NOMO-1 treated with dmso at 0.1 percent for 144 hours (cell line): Measurements from ENCODE around the gene MYO3B.

Experiments used
- DNase-seq: peaks from one replicate; lab custom pipeline; 2025; ENCODE audit not compliant: unreplicated experiment; lab: John Stamatoyannopoulos, UW

The MYO3B gene, protein sequence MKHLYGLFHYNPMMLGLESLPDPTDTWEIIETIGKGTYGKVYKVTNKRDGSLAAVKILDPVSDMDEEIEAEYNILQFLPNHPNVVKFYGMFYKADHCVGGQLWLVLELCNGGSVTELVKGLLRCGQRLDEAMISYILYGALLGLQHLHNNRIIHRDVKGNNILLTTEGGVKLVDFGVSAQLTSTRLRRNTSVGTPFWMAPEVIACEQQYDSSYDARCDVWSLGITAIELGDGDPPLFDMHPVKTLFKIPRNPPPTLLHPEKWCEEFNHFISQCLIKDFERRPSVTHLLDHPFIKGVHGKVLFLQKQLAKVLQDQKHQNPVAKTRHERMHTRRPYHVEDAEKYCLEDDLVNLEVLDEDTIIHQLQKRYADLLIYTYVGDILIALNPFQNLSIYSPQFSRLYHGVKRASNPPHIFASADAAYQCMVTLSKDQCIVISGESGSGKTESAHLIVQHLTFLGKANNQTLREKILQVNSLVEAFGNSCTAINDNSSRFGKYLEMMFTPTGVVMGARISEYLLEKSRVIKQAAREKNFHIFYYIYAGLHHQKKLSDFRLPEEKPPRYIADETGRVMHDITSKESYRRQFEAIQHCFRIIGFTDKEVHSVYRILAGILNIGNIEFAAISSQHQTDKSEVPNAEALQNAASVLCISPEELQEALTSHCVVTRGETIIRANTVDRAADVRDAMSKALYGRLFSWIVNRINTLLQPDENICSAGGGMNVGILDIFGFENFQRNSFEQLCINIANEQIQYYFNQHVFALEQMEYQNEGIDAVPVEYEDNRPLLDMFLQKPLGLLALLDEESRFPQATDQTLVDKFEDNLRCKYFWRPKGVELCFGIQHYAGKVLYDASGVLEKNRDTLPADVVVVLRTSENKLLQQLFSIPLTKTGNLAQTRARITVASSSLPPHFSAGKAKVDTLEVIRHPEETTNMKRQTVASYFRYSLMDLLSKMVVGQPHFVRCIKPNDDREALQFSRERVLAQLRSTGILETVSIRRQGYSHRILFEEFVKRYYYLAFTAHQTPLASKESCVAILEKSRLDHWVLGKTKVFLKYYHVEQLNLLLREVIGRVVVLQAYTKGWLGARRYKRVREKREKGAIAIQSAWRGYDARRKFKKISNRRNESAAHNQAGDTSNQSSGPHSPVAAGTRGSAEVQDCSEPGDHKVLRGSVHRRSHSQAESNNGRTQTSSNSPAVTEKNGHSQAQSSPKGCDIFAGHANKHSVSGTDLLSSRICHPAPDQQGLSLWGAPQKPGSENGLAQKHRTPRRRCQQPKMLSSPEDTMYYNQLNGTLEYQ (N-terminal part only)

DNA sequence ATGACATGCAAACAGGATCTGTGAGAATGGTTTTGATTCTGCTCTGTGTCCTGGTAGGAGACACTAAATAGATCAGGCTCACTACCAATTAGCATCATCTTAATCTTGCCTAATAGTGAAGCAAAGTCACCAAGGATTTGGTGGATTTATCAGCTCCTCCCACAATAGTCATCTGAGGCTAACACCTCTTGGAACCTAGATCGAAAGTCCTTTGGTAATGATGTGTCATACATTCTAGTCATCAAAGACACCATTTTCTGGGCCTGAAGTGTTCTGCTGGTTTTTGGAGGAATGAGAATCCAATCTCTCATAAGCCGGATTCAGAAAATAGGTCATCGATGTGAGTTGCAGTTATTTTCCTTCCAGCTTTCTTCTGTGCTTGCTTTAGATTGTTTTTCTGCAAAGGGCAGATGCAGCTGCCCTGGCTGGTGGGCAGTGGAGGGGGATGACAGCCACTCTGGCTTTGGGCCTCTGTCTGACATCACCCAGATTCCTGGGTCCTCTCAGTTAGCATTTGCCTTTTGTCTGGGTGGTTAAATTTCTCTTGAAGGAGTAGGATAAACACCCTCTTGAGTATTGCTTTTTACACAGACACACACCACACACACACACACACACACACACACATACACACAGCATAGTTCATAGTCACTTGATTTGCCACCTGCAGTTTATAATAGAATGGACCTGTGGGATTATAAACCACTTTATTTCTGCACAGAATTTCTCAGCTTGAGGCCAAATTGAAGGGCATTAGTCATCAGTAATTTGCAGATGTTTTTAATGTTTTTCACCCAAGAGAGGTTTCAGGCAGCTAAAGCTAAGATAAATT is at the start of gene MYO3B:
MYO3B (plus strand) TSS at position 198 of the 832 bp plus-strand sequence; CDS start at position 339, 141 bp downstream.
- no peak for DNase-seq

DNA sequence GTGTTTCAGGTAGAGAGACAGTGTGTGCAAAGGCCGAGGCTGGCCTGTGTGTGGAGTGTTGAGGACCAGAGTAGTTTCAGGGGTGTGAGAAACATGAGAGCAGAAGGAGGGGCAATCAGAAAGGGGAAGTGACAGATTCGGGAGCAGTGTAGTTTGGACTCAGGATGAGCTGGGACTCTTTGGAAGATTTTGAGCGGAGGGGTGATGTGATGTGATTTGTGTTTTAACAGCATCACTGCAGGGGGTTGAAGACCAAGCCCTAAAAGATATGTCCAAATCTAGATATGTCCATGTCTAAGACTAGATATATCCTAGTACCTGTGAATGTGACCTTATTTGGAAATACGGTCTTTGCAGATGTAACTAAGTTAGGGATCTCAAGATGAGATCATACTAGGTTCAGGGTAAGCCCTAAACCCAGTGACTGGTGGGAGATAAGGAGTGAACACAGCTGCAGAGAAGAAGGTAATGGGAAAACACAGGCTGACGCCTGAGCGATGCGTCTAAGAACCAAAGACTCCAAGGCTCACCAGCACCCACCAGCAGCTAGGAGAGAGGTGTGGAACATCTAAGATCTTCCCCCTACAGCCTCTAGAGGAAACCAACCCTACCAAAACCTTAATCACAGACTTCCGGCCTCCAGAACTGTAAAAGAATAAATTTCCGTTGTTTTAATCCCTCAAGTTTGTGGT is 38.5 kb upstream of the MYO3B start:
- DNase-seq: no peak

DNA sequence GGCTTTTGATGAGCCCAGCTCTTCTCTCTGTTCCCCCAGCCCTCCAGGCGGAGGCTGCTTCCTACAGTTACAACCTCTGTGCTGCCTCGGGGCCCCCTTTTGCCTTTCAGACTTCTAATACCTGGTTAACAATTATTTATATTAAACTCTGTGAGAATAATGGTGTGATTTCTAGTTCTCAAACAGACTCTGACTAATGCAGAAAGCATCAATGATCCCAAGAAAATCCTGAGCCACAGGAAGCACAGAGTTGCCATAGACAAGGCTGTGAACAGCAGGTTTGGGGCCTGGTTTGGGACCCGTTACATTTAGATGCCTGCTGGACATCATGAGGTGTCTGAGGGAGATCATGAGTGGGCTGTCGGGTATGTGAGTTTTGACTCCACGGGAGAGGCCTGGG is 37.4 kb upstream of the MYO3B start:
- no peak for DNase-seq

DNA sequence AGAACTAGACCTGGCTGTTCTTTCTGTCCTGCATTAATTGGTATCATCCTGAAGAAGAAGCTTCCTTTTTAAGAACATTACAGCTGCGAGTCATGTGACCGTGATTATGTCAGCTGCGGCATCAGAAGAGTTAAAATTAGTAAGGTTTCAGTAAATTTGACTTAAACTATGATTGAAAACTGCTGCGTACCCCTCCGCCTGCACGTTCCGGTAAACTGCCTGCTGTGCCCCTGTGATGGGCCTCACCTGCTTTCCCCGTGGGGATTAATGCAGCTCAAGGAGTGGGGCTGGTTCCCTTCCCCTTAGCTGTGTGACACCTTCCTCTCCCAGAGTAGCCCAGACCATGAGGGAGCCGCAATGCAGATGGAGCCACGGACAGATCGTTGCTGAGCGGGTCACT is 36.1 kb upstream of the MYO3B start:
- DNase-seq: no peak

DNA sequence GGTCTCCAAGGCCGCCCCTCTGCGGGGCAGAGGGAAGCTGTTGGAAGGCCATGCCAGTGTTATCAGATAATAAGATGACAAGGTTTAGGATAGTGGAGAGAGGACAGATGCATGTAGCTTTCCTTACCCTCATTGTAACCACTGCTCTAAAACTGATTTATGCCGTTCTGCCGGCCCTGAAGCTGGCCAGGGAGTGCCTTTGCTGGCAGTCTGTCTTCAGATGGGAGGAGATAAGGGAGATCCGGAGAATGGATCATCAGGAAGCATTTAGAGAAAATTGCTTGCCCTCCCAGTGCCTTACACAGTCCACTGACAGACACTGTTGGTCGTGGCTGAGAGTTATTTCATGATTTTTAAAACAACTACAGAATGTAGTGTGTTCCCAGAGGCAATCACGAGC is 35.4 kb upstream of the MYO3B start:
- DNase-seq: no peak

DNA sequence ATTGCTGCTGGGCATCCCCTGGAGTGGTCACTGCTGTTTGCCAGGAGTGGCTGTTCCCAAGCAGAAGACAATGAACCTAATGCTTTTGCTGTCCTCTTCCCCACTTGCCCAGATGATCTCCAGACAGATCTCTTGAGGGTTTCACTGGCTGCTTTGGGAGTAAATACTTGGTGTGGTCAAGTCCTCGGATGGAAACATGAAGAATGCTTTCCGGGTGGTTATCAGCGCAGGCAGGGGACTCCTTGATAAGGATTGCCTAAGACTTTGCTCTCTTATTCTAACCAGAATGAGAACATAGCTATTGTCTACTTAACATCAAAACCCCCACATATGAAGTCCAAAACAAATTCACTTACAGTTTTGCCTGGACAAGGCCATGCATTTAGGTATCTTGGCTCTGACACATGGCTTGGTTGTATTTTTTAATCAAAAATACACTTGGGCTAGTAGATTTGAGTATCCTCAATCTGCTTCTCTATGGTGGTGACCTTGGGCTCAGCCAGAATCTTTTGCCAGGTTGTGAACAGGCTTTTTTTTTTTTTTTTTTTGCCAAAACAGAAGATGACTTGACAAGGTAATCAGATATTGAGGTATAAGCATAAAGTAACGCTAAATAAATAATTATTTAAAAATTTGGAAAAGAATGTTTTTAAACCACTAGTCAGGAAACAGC is 34.8 kb upstream of the MYO3B start:
- no peak for DNase-seq

DNA sequence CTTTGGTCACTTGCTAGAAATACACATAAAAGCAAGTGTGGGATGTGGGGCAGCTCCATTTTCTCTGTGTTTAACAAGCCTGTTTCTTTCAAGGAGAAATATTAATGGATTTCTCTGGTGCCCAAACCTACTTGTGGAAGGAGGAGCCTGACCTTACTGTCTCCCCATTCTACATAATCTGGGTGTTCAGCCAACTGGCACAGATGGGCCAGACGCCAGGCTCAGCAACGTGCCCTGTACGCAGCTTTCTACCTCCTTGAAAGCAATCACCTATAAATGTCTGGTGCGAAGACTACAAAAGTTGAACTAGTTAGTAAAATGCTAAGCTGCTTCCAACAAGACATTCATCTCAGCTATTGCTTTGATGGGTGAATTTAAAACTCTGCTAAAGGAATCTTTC is 33.2 kb upstream of the MYO3B start:
- DNase-seq: no peak

DNA sequence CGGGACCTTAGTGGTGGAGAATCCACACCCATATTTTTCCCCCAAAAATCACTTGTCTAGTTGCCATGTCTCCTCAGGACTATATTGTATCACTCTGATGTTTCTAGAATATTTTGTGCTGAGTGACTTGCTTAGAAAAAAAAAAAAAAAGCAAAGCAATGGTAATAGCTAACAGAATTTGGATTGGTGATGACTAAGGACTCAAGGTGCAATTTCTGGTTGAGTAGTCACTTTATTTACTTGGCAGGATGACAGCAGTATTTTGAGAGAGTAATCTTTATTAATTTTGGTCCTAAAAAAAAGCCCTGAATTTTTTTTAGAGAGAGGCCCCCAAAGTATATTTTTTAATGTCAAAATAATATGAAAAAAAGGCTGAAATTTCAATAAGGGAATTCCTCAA is 32.8 kb upstream of the MYO3B start:
- no peak for DNase-seq

DNA sequence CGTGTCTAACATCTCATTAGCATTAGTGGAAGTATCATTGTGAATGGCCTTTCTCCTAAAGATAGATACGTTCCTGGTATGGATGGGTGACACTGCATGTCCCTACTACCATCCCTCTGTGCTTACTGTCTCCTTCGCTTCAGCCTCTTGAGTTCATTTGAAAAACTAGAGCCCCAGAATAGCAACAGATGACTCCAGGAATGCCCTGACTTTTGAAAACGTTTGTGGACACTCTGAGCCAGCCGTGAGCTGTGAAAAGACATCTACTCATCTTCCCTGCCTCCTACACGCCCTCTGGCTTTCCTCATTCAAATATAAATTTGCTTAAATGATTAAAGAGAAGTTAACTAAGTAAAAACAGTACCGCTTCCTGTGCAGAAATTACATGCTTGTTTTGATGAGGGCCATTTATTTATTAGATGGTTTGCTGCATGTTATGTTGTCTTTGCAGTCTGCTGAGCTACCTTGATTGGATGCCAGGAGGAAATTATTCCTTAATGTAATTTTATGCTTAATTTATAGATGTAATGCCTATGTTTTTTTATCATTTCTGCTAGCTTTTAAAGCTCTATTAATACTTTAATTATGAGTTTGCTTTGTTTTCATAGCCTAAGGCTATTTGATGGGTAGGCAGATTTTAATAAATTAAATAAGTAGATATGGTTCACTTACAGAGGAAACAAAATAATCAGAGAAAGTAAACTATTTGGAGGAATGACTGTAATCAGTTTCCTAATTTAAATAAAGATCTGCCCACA is 32.1 kb upstream of the MYO3B start:
- no peak for DNase-seq

DNA sequence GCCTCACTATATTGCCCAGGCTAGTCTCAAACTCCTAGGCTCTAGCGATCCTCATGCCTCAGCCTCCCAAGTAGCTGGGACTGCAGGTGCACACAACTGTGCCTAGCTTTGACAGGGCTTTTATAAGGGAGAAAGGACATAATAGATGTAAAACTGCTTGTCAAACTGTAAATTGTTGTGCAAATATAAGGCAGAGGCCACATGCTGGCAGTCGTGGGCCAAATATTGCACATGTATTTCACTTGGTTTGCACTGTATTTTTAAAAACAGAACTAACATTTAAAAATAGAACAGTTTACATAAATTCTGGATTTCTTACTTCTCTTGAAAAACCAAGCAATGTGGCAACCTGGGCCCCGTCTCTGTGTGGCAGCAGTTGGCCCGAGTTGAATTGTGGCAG is 31.2 kb upstream of the MYO3B start:
- DNase-seq: no peak

DNA sequence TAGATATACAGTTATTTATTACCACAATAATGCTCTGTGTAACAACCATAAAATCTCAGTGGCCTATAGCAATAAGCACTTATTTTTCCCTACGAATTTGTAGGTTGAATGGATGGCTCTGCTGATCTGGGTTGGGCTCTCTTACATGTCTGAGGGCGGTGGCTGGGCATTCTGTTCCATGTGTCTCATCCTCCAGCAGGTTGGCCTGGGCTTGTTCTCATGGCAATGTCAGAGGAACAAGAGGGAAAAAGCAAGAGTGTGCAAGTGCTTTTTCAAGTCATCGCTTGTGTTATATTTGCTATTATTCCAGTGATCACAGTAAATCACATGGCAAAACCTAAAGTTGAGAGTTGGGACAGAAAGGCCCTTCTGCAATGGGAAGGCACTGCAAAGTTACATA is 30.4 kb upstream of the MYO3B start:
- no peak for DNase-seq

DNA sequence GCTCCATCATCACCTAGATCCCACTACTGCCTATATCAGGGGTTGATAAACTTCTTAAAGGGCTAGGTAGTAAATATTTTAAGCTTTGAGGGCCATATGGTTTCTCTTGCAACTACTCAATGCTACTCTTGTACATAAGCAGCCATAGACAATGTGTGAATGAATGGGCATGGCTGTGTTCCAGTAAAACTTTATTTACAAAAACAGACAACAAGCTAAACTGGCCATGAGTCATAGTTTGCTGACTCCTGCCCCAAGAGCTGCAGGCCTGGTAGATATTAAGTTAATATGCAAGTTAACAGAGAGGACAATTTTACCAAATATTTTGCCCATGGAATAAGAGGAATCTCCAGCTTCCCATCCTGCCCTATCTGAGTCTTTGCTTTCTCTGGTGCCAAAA is 29.8 kb upstream of the MYO3B start:
- DNase-seq: no peak

DNA sequence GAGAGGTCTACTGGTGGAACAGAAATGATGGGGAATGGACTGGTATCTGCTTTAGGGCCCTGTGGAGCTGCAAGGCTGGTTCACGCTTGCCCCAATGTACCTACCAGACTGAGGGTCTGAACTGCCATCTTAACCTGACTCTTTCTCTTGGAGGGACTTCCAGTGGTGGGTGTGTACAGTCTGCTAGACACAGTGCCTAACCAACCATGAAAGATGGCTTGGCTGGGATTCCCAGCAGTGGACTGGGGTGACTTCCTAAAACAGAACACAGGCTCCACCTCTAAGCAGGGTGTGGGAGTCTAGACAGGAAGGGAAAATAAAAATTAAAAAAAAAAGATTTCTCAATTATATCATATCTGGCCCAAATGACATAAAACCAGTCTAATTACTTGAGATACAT is 25.5 kb upstream of the MYO3B start:
- no peak for DNase-seq

DNA sequence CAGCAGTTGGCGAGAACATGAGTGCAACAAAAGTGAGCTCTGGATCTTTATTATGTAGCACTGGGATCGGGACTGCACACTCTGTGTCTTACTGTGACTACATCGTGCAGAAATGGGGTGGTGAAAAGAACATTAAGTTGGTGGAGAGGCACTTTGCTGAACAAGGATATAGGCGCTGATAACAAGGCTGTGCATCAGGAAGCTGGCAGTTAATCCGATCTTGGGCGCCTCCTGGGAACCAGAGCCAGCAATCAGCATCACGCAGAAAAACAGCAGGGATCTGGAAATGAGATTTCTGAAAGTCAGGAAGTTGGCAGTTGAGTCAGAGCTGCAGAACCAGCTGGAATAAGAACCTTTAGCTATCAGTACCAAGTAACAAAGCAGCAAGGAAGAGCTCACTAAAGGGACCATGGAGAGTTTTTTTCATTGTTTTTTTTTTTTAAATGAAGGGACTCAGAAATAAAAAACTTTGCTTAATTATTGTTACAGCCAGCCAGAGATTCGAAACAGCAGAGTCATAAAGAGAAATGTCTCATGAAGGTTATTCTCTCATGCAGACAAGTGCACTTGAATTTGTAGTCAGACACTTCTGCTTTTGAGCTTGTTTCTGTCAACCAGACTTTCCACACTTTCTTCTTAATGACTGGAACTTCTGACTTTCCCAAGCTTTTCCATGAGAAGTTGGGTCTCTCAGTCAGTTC is 22.8 kb upstream of the MYO3B start:
- no peak for DNase-seq

DNA sequence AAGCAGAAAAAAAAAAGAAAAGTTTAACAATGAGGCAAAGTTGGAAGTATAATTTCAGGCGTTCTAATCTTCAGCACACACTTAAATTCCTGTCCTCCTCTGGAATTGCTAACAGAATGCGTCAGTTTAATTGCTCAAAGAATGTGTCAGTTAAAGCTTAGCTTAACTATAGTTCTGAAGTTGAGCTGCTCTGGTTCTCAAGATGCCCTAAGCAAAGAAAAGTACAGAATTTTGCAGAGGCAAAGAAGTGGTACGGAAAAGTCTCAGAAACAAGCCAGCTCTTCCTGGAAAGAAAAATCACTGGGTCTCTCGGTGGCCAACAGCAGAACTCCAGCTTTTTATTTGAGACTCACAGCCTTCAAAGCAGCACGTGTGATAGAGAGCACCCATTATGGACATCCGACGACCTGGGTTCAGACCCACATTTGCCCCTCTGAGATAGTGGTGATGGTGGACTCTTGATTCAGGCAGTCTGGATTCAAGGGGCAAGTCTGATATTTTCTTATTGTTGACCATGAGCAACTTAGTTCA is 22.2 kb upstream of the MYO3B start:
- no peak for DNase-seq

DNA sequence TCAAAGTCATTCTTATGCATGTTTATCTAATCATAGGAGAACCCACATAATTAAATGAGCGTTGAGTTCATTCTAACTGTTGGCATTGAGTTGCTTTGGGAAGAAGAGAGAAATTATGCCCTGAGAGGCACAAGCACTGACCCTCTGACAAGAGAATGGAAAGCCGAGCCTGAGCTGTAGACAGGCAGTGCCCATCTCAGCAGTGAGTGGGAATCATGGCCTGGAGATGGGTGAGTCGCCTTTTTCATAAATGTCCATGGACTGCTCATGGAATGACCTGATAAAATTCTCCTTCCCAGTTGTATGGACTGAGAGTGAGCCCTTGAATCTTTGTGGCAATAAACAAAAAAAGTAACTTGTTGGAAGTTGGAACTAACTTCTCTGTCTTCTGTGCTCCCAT is 21.4 kb upstream of the MYO3B start:
- DNase-seq: no peak

DNA sequence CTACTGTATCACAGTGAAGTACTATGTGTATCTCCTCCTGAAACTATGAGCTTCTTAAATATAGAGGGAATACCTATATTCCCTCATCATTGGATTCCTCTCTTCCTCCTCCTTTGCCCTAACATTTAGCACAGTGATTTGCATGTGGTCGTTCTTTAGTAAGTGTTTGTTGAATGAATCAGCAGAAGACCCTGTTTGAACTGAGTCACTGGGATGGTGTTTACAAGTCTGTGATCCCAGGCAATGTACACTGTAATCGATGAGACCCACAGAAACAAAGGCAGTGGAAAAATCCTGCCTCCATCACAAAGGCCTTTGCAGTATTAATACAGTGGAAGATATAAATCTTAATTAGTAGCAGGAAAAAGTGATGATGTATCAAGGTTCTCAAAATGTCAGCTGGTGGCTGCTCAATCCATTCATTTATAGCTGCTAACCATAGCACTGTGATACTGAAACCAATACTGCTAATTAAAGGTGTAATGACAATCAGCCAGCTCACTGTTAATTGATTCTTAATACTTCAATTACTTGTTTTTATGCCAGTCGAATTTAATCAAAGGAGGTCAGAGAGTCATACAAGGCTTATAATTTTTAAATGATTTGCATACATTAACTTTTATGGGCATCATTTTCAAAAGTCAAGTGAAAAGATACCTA is 20.8 kb upstream of the MYO3B start:
- DNase-seq: no peak
